ENCODE data around the gene LPP. TPM values are rescaled to one million over a fixed set of nuclear protein-coding genes. Genes with fewer than 3 reads are reported as not detected.

LPP gene
- total and polyA plus RNA-seq, 2 of the 4 experiments (the other 2 are of a cell fraction): 16.0 to 130 TPM

- H3K9ac ChIP-seq (ENCODE audit: low read depth, low read length): no peak overlapping the region
- H2AK9ac ChIP-seq (replicated peaks; ENCODE audit: low read depth, low read length, poor library complexity): no peak overlapping the region
- peak; percentile 78 for DNase-seq
- no peak overlapping the region for H3K18ac ChIP-seq (ENCODE audit: low read depth, low read length)
- 0 out of 2 replicates have a peak overlapping the region, but pooled peaks have one; percentile 2 for H3K23ac ChIP-seq (ENCODE audit: low read depth, low read length)
- H3K14ac ChIP-seq (replicated peaks; ENCODE audit: low read depth, low read length): peak overlapping the region; percentile 13; the same call in 1 of the 2 replicates
- no peaks in the 10 kb centered on the region for H3K27me3 ChIP-seq (ENCODE audit: control insufficient read depth, insufficient read depth, low read length)
- H4K5ac ChIP-seq (ENCODE audit: low read depth, low read length): no peak overlapping the region
- H3K56ac ChIP-seq (ENCODE audit: extremely low read depth, insufficient read depth, low read length): no peak overlapping the region
- peaks cover 84% of the 10 kb centered on the region for H4K20me1 ChIP-seq (ENCODE audit: insufficient read depth, low read length)
- H3K4ac ChIP-seq (ENCODE audit: low read depth, low read length): no peak overlapping the region
- WGBS, 2 experiments (ENCODE audit: extremely low coverage in 2 of 2, insufficient read length in 1 of 2): no CpG with 5 or more reads among the region's 1 CpG
- H4K91ac ChIP-seq (ENCODE audit: insufficient read depth, low read depth, low read length): no peak overlapping the region
- H2AK5ac ChIP-seq (ENCODE audit: low read depth, low read length): no peak overlapping the region
- H2BK5ac ChIP-seq (ENCODE audit: low read depth, low read length, poor library complexity, severe bottlenecking): peak overlapping the region; percentile 52
- H3K9me1 ChIP-seq (ENCODE audit: insufficient read depth, low read length): peaks cover 41% of the 10 kb centered on the region
- peaks cover 51 to 91% of the 10 kb centered on the region in 2 experiments for H3K79me1 ChIP-seq (ENCODE audit: low read depth in 1 of 2, low read length in 2 of 2)
- no peak overlapping the region for H2AFZ ChIP-seq (replicated peaks; ENCODE audit: low read length, poor library complexity)
- ATAC-seq (ENCODE audit: low read depth): peak; percentile 33
- no peak overlapping the region for H2BK15ac ChIP-seq (ENCODE audit: low read depth, low read length)
- peak overlapping the region; percentile 23; the same call in 1 of the 2 replicates for H3K4me2 ChIP-seq (ENCODE audit: low read depth, low read length)
- dilution Hi-C loops (cut with HindIII; ENCODE audit: low sequenced_read_pairs, unreplicated experiment): no loop called here
- no peaks in the 10 kb centered on the region for H3K9me3 ChIP-seq (ENCODE audit: control insufficient read depth, insufficient read depth, low read length)
- in situ Hi-C loops (cut with MboI; ENCODE audit: low sequenced_read_pairs): no loop called here
- H3K4me1 ChIP-seq (ENCODE audit: control insufficient read depth, insufficient read depth, low read length): peaks cover 19% of the 10 kb centered on the region
- no TSS peak for BruUV-seq (replicated peaks)
- no peak overlapping the region for H2BK20ac ChIP-seq (ENCODE audit: low read depth, low read length)
- H2BK120ac ChIP-seq (ENCODE audit: low read depth, low read length): no peak overlapping the region
- CTCF ChIA-PET: no interaction called here
- TF ChIP-seq, protein P1, sequence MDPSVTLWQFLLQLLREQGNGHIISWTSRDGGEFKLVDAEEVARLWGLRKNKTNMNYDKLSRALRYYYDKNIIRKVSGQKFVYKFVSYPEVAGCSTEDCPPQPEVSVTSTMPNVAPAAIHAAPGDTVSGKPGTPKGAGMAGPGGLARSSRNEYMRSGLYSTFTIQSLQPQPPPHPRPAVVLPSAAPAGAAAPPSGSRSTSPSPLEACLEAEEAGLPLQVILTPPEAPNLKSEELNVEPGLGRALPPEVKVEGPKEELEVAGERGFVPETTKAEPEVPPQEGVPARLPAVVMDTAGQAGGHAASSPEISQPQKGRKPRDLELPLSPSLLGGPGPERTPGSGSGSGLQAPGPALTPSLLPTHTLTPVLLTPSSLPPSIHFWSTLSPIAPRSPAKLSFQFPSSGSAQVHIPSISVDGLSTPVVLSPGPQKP (IDR thresholded peaks at IDR 0.05; ENCODE audit: borderline replicate concordance, low read depth, low read length): no peak
- TF ChIP-seq RAD21 (IDR thresholded peaks at IDR 0.05; ENCODE audit: low read length) (no peak), SMC3 (IDR thresholded peaks at IDR 0.05; ENCODE audit: low read depth, low read length) (0 out of 2 replicates have a peak, but pooled peaks have one; percentile 12), RCOR1 (IDR thresholded peaks at IDR 0.05; ENCODE audit: insufficient replicate concordance, low read length) (no peak), MAZ (IDR thresholded peaks at IDR 0.05; ENCODE audit: borderline replicate concordance, low read depth, low read length) (no peak), NFE2L2 (IDR thresholded peaks at IDR 0.05; ENCODE audit: low read depth, low read length) (no peak), MXI1 (IDR thresholded peaks at IDR 0.05; ENCODE audit: borderline replicate concordance, low read depth, low read length) (no peak), FOS (IDR thresholded peaks at IDR 0.05; ENCODE audit: low read depth, low read length) (no peak), USF2 (IDR thresholded peaks at IDR 0.05; ENCODE audit: low read depth, low read length) (no peak), CHD1 (IDR thresholded peaks at IDR 0.05; ENCODE audit: low read depth, low read length) (no peak), CEBPB (IDR thresholded peaks at IDR 0.05; ENCODE audit: low read depth, low read length) (peak; percentile 62; the same call in 1 of the 2 replicates)
- H4K8ac ChIP-seq (ENCODE audit: low read depth in 2 of 2, low read length in 2 of 2): no peak overlapping the region
- no peak overlapping the region for H3K27ac ChIP-seq (ENCODE audit: insufficient read depth, low read length)
- intact Hi-C loops (cut with micrococcal nuclease): no loop called here
- H3K36me3 ChIP-seq (ENCODE audit: control insufficient read depth, insufficient read depth, low read length): peaks cover 14% of the 10 kb centered on the region
- no peak overlapping the region for H3K4me3 ChIP-seq (ENCODE audit: insufficient read depth, low read depth, low read length)
- POLR2A ChIA-PET (ENCODE audit: unreplicated experiment): no interaction called here
Measured at GRCh38 chr3:188233320-188233719, 79.4 kb downstream of the LPP start.
